ENCODE measurements around the gene SSC5D. TPM values are rescaled to one million over a fixed set of nuclear protein-coding genes. Genes with fewer than 3 reads are reported as not detected.
A peak's percentile ranks its signal among the peaks of the same experiment; 100 is the strongest.

SSC5D gene
- total RNA-seq, 1 experiment from 2014 or later, result 0.26 TPM

- H3K36me3 Mint-ChIP-seq (ENCODE audit: insufficient read depth, unreplicated experiment), result no peaks in the 10 kb centered on the region
- CTCF ChIA-PET, result interaction anchor here (0.8 to 1.5 kb wide), 4 partner anchors 58 to 106 kb away, joined by 3 to 9 read pairs (median 6); partner anchors contain the start of gene ZNF865
- H3K9me3 Mint-ChIP-seq (ENCODE audit: low read depth, unreplicated experiment), result no peaks in the 10 kb centered on the region
- H3K4me3 Mint-ChIP-seq (ENCODE audit: low read depth, unreplicated experiment), result no peak overlapping the region
- no peaks in the 10 kb centered on the region for H3K27me3 Mint-ChIP-seq (ENCODE audit: unreplicated experiment)
- H3K4me1 Mint-ChIP-seq (ENCODE audit: low read depth, unreplicated experiment), result no peaks in the 10 kb centered on the region
- intact Hi-C loops (cut with micrococcal nuclease; ENCODE audit: unreplicated experiment), result no loop called here
- no TSS peak for BruUV-seq (replicated peaks)
- no peak for DNase-seq
- no peak overlapping the region for H3K27ac Mint-ChIP-seq (ENCODE audit: unreplicated experiment)
- no peak for TF ChIP-seq CTCF (IDR thresholded peaks at IDR 0.05; ENCODE audit: unreplicated experiment)
Observed at GRCh38 chr19:55525289-55526101, 37.3 kb downstream of the SSC5D start.

- BruUV-seq (replicated peaks), result no TSS peak
- Mint-ChIP-seq H3K27me3 (ENCODE audit: unreplicated experiment) (no peaks in the 10 kb centered on the region), H3K4me3 (ENCODE audit: low read depth, unreplicated experiment) (no peak overlapping the region), H3K9me3 (ENCODE audit: low read depth, unreplicated experiment) (no peaks in the 10 kb centered on the region), H3K36me3 (ENCODE audit: insufficient read depth, unreplicated experiment) (no peaks in the 10 kb centered on the region), H3K27ac (ENCODE audit: unreplicated experiment) (no peak overlapping the region), H3K4me1 (ENCODE audit: low read depth, unreplicated experiment) (no peaks in the 10 kb centered on the region)
- TF ChIP-seq CTCF (IDR thresholded peaks at IDR 0.05; ENCODE audit: unreplicated experiment), result no peak
- DNase-seq, result peak; percentile 81
- intact Hi-C loops (cut with micrococcal nuclease; ENCODE audit: unreplicated experiment), result no loop called here
- CTCF ChIA-PET, result interaction anchor here (0.6 to 1.5 kb wide), 4 partner anchors 48 to 105 kb away, joined by 3 to 9 read pairs (median 4); partner anchors contain the start of gene ZNF865
Observed at GRCh38 chr19:55526216-55527196, 38.3 kb downstream of the SSC5D start.

- Mint-ChIP-seq H3K27me3 (ENCODE audit: unreplicated experiment) (no peaks in the 10 kb centered on the region), H3K36me3 (ENCODE audit: insufficient read depth, unreplicated experiment) (no peaks in the 10 kb centered on the region), H3K9me3 (ENCODE audit: low read depth, unreplicated experiment) (no peaks in the 10 kb centered on the region), H3K4me3 (ENCODE audit: low read depth, unreplicated experiment) (no peak overlapping the region), H3K27ac (ENCODE audit: unreplicated experiment) (no peak overlapping the region), H3K4me1 (ENCODE audit: low read depth, unreplicated experiment) (no peaks in the 10 kb centered on the region)
- TF ChIP-seq CTCF (IDR thresholded peaks at IDR 0.05; ENCODE audit: unreplicated experiment), result no peak
- no TSS peak for BruUV-seq (replicated peaks)
- intact Hi-C loops (cut with micrococcal nuclease; ENCODE audit: unreplicated experiment), result no loop called here
- no peak for DNase-seq
- CTCF ChIA-PET, result interaction anchor here (0.6 kb wide), 1 partner anchor 47 kb away, joined by 3 read pairs; no protein-coding TSS in a partner anchor
Observed at GRCh38 chr19:55527197-55528029, 39.2 kb downstream of the SSC5D start.

Measured in Calu3 (cell line).